Upper lobe of left lung (tissue), 4 donors: Measurements from ENCODE around the gene ZNF385D.

Source experiments
- EP300 ChIP-seq, 4 donors: sonication (generic); formaldehyde crosslinking; IDR thresholded peaks; one replicate each; pipeline ENCODE4 v1.5.1; 2017; ENCODE audit warnings: antibody characterized with exemption in 4 of 4, control low read depth in 2 of 4
- POLR2A ChIP-seq, 4 donors: fragments of 450-650 bp; IDR thresholded peaks; one replicate each; pipeline ENCODE4 v1.5.1; 2016 to 2017; ENCODE audit warnings: antibody characterized with exemption in 4 of 4, mild to moderate bottlenecking in 2 of 4
- POLR2AphosphoS5 ChIP-seq, 2 donors: sonication (generic); formaldehyde crosslinking; IDR thresholded peaks; one replicate each; pipeline ENCODE4 v1.5.1; 2017; ENCODE audit warnings: antibody characterized with exemption in 2 of 2
- TF ChIP-seq, protein P1 (sequence below), 6 experiments: fragments of 450-650 bp in 4 of 6; fragments of 200-600 bp in 2 of 6; sonication (generic) in 2 of 6; IDR thresholded peaks; one replicate each; pipeline ENCODE4 v1.5.1; 2016 to 2019; ENCODE audit warnings: antibody characterized with exemption in 6 of 6

DNA sequence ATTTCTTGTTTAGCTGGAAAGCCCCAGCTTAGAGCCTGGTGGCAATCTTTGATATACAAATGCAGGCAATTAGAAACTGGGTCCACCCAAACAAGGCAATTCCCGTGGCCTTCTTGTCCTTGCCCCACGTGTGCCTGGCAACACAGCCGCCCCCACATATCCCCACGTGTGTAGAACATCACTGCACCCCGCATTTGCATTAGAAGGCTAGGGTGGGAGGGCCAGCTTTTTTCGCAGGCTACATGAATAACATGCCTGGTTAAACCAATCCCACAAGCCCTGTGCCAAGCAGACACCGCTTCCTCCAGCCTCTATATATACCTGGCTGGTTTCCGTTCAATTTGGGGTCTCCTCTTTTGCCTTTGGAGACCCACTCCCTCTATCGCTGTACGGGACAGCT lies 250.2 kb downstream of the ZNF385D start:
- no peak for TF ChIP-seq POLR2A (IDR thresholded peaks at IDR 0.05)
- TF ChIP-seq, protein P1, sequence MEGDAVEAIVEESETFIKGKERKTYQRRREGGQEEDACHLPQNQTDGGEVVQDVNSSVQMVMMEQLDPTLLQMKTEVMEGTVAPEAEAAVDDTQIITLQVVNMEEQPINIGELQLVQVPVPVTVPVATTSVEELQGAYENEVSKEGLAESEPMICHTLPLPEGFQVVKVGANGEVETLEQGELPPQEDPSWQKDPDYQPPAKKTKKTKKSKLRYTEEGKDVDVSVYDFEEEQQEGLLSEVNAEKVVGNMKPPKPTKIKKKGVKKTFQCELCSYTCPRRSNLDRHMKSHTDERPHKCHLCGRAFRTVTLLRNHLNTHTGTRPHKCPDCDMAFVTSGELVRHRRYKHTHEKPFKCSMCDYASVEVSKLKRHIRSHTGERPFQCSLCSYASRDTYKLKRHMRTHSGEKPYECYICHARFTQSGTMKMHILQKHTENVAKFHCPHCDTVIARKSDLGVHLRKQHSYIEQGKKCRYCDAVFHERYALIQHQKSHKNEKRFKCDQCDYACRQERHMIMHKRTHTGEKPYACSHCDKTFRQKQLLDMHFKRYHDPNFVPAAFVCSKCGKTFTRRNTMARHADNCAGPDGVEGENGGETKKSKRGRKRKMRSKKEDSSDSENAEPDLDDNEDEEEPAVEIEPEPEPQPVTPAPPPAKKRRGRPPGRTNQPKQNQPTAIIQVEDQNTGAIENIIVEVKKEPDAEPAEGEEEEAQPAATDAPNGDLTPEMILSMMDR (IDR thresholded peaks at IDR 0.05): no peak
- TF ChIP-seq EP300 (IDR thresholded peaks at IDR 0.05): no peak
- TF ChIP-seq POLR2AphosphoS5 (IDR thresholded peaks at IDR 0.05): no peak
